GM12878 (cell line): ENCODE data around the gene CDKN3.

Source experiments
- CBX5 ChIP-seq: sonication (generic); IDR thresholded peaks from 2 replicates; pipeline ENCODE4 v1.6.1; 2016; ENCODE audit warnings: low read depth, moderate library complexity, mild to moderate bottlenecking, inconsistent platforms
- EZH2 ChIP-seq: IDR thresholded peaks from 2 replicates; pipeline ENCODE4 v1.6.1; 2012; ENCODE audit warnings: low read depth, mild to moderate bottlenecking, control low read depth, inconsistent platforms, low read length, borderline replicate concordance; ENCODE audit not compliant: control insufficient read depth
- MYC ChIP-seq: IDR thresholded peaks from 2 replicates; pipeline ENCODE4 v1.6.1; 2011; ENCODE audit warnings: mild to moderate bottlenecking, low read length, moderate library complexity, inconsistent platforms; ENCODE audit not compliant: insufficient read depth, insufficient replicate concordance, insufficient read length, severe bottlenecking
- NRF1 ChIP-seq: conservative IDR thresholded peaks from 2 replicates; pipeline ENCODE4 v1.6.1; 2011; ENCODE audit warnings: mild to moderate bottlenecking, low read depth, low read length, improper control_type of control experiment
- POLR2A ChIP-seq: IDR thresholded peaks from 2 replicates; pipeline ENCODE4 v1.6.1; 2011; ENCODE audit warnings: low read depth, mild to moderate bottlenecking, low read length
- SP1 ChIP-seq: IDR thresholded peaks from one replicate; pipeline ENCODE4 v1.6.1; 2011; ENCODE audit warnings: low read depth, low read length
- ZNF217 ChIP-seq: fragments of 450-650 bp; IDR thresholded peaks from 2 replicates; pipeline ENCODE4 v1.6.1; 2017; ENCODE audit warnings: antibody characterized with exemption, mild to moderate bottlenecking
- ZNF274 ChIP-seq: IDR thresholded peaks from one replicate; pipeline ENCODE4 v1.8.0; 2011; ENCODE audit not compliant: insufficient read length, insufficient read depth
- TF ChIP-seq, protein P1 (sequence below), 3 experiments: IDR thresholded peaks in 2 of 3; conservative IDR thresholded peaks in 1 of 3; 2 replicates each; pipeline ENCODE4 v1.5.1; 2011; ENCODE audit warnings: low read depth in 3 of 3, low read length in 3 of 3, mild to moderate bottlenecking in 3 of 3, control low read depth in 2 of 3, moderate library complexity in 2 of 3, inconsistent platforms in 1 of 3, mixed read lengths in 1 of 3; ENCODE audit not compliant: control insufficient read depth in 2 of 3, insufficient read depth in 1 of 3; ENCODE audit errors: extremely low read depth in 1 of 3
- TF ChIP-seq, protein P2 (sequence below): IDR thresholded peaks from 2 replicates; pipeline ENCODE4 v1.6.1; 2012; ENCODE audit warnings: low read depth, low read length, improper control_type of control experiment

DNA sequence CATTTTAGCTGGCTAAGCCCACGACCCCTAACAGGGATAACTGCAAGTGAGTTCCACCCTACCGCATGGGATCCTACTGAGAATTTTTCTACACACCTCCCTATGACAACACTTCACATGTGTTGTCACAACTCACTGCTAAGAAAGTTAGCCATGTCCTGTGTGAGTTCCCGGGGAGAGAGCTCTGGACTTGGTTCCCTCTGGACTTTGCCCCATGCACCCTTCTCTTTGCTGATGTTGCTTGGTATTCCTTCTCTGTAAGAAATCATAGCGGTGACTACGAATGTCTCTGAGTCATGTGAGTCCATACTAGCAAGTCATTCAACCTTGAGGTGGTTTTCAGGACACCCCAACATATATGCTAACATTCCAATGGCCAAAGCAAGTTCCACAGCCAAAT, 9.5 kb upstream of the CDKN3 start:
- TF ChIP-seq ZNF274 (no peak), ZNF217 (no peak), EZH2 (no peak), CBX5 (no peak), MYC (no peak), SP1 (no peak), POLR2A (no peak), NRF1 (no peak)
- TF ChIP-seq, protein P1, sequence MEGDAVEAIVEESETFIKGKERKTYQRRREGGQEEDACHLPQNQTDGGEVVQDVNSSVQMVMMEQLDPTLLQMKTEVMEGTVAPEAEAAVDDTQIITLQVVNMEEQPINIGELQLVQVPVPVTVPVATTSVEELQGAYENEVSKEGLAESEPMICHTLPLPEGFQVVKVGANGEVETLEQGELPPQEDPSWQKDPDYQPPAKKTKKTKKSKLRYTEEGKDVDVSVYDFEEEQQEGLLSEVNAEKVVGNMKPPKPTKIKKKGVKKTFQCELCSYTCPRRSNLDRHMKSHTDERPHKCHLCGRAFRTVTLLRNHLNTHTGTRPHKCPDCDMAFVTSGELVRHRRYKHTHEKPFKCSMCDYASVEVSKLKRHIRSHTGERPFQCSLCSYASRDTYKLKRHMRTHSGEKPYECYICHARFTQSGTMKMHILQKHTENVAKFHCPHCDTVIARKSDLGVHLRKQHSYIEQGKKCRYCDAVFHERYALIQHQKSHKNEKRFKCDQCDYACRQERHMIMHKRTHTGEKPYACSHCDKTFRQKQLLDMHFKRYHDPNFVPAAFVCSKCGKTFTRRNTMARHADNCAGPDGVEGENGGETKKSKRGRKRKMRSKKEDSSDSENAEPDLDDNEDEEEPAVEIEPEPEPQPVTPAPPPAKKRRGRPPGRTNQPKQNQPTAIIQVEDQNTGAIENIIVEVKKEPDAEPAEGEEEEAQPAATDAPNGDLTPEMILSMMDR (IDR thresholded peaks at IDR 0.05 in 2 of 3, conservative IDR thresholded peaks at IDR 0.05 in 1 of 3; ENCODE audit: control insufficient read depth in 2 of 3, extremely low read depth in 1 of 3, insufficient read depth in 1 of 3, low read depth in 3 of 3, low read length in 3 of 3): no peak
- TF ChIP-seq, protein P2, sequence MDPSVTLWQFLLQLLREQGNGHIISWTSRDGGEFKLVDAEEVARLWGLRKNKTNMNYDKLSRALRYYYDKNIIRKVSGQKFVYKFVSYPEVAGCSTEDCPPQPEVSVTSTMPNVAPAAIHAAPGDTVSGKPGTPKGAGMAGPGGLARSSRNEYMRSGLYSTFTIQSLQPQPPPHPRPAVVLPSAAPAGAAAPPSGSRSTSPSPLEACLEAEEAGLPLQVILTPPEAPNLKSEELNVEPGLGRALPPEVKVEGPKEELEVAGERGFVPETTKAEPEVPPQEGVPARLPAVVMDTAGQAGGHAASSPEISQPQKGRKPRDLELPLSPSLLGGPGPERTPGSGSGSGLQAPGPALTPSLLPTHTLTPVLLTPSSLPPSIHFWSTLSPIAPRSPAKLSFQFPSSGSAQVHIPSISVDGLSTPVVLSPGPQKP: no peak
